ENCODE results near the gene COL4A6.

COL4A6 gene

GRCh38 chrX:108159028-108159670 is 279.1 kb downstream of the COL4A6 start:
- DNase-seq (ENCODE audit: low spot score), result no peak

GRCh38 chrX:108157628-108158027 is 280.6 kb downstream of the COL4A6 start:
- no peak for DNase-seq (ENCODE audit: low spot score)

GRCh38 chrX:108156934-108157466 is 281.2 kb downstream of the COL4A6 start:
- DNase-seq (ENCODE audit: low spot score), result no peak

- no peak for DNase-seq (ENCODE audit: low spot score)
These were observed 282.1 kb downstream of the COL4A6 start for GRCh38 chrX:108156082-108156481.

GRCh38 chrX:108148524-108148923 is 289.7 kb downstream of the COL4A6 start:
- DNase-seq (ENCODE audit: low spot score), result no peak

- DNase-seq (ENCODE audit: low spot score), result no peak
These were observed 299.2 kb downstream of the COL4A6 start for GRCh38 chrX:108138814-108139702.

GRCh38 chrX:108134724-108135123 is 303.5 kb downstream of the COL4A6 start:
- no peak for DNase-seq (ENCODE audit: low spot score)

- no peak for DNase-seq (ENCODE audit: low spot score)
These were observed 305.3 kb downstream of the COL4A6 start for GRCh38 chrX:108132876-108133275.

GRCh38 chrX:108132034-108132433 is 306.2 kb downstream of the COL4A6 start:
- DNase-seq (ENCODE audit: low spot score), result no peak

- no peak for DNase-seq (ENCODE audit: low spot score)
These were observed 306.8 kb downstream of the COL4A6 start for GRCh38 chrX:108131471-108131870.

- no peak for DNase-seq (ENCODE audit: low spot score)
These were observed 307.3 kb downstream of the COL4A6 start for GRCh38 chrX:108130889-108131288.

- no peak for DNase-seq (ENCODE audit: low spot score)
These were observed 311.1 kb downstream of the COL4A6 start for GRCh38 chrX:108127152-108127551.

- no peak for DNase-seq (ENCODE audit: low spot score)
These were observed 311.6 kb downstream of the COL4A6 start for GRCh38 chrX:108126661-108127060.

- no peak for DNase-seq (ENCODE audit: low spot score)
These were observed 314.4 kb downstream of the COL4A6 start for GRCh38 chrX:108123591-108124366.

- no peak for DNase-seq (ENCODE audit: low spot score)
These were observed 315.5 kb downstream of the COL4A6 start for GRCh38 chrX:108122748-108123147.

- no peak for DNase-seq (ENCODE audit: low spot score)
These were observed 316.9 kb downstream of the COL4A6 start for GRCh38 chrX:108121291-108121690.

GRCh38 chrX:108117988-108118387 is 320.2 kb downstream of the COL4A6 start:
- no peak for DNase-seq (ENCODE audit: low spot score)

GRCh38 chrX:108114541-108114940 is 323.7 kb downstream of the COL4A6 start:
- DNase-seq (ENCODE audit: low spot score), result no peak
